ENCODE results near the gene HS3ST3B1. TPM values are rescaled to one million over a fixed set of nuclear protein-coding genes. Genes with fewer than 3 reads are reported as not detected.

Gene HS3ST3B1
- total RNA-seq, result 6.0 and 14.3 TPM in 2 replicates

DNA sequence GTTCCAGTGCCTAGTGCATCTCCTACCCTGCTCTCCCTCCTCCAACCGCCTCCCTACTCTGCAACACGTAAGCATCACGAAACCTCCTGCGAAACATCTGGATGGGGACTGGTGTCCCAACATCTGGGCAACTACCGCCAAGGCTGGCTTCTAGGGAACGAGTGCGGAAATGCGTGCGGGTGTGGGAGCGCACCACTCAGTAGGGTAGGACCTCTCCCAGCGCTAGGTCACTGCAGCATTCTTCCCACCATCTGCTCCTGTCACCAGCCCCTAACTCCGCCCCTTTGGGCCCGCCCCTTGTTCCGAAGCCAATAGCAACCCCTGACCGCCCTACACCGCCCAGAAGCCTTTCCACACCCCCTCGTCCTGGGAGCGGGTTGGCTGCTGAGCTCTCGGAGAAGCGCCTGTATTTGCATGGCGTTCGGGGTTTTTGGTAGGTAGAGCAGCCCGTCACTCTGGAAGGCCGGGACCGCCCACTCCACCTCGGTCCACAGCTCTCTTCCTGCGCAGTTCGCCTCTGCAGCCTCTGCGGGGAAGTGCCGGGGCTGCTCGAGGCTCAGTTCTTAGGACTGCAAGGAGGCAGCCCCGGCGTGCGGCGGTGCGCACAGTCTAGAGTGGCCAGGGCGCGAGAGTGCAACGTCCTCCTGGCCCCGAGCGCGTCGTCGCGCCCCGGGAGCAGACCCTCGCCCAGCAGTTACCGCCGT is at the start of gene HS3ST3B1:
HS3ST3B1 (plus strand) TSS at position 507 of the 704 bp plus-strand sequence. CDS start 438 bp downstream, outside the sequence.

Other genes starting within 250 kb of the HS3ST3B1 start
- gene COX10, start 231.6 kb upstream of the HS3ST3B1 start, total RNA-seq, result 13.4 and 26.8 TPM in 2 replicates
- not detected in 2 replicates for gene CDRT15, start 64.2 kb upstream of the HS3ST3B1 start, total RNA-seq